Astrocyte (in vitro differentiated cells and primary cell): ENCODE measurements around the gene PRDM10. TPM values are rescaled to one million over a fixed set of nuclear protein-coding genes. Genes with fewer than 3 reads are reported as not detected.

ENCODE experiments used
- DNase-seq: peaks from one replicate; pipeline ENCODE4 v3.0.0-alpha.2; 2010; ENCODE audit warnings: low read depth
- FAIRE-seq: peaks from 2 replicates; lab custom pipeline; 2011; peaks lifted over from hg19 to GRCh38; lab: Jason Lieb, UNC
- H2AFZ ChIP-seq: 2 replicates; pipeline ENCODE4 v1.6.0; 2012; ENCODE audit warnings: low read depth, low read length, inconsistent platforms
- H3K27ac ChIP-seq: 2 replicates; pipeline ENCODE4 v1.5.1; 2011; ENCODE audit warnings: low read depth, low read length, inconsistent platforms
- H3K27me3 ChIP-seq: 2 replicates; pipeline ENCODE4 v1.6.0; 2011; ENCODE audit warnings: low read length, inconsistent platforms; ENCODE audit not compliant: insufficient read depth
- H3K36me3 ChIP-seq: 2 replicates; pipeline ENCODE4 v1.5.1; 2011; ENCODE audit warnings: low read length, inconsistent platforms; ENCODE audit not compliant: insufficient read depth
- H3K4me1 ChIP-seq: 2 replicates; pipeline ENCODE4 v1.5.1; 2011; ENCODE audit warnings: low read length, inconsistent platforms; ENCODE audit not compliant: insufficient read depth
- H3K4me2 ChIP-seq: 2 replicates; pipeline ENCODE4 v1.6.0; 2012; ENCODE audit warnings: low read length, inconsistent platforms
- H3K4me3 ChIP-seq: 2 replicates; pipeline ENCODE4 v1.5.1; 2011; ENCODE audit warnings: low read depth, mild to moderate bottlenecking, low read length, inconsistent platforms; ENCODE audit not compliant: insufficient read depth
- H3K79me2 ChIP-seq: 2 replicates; pipeline ENCODE4 v1.6.0; 2012; ENCODE audit warnings: mild to moderate bottlenecking, low read length, inconsistent platforms; ENCODE audit not compliant: insufficient read depth
- H3K9ac ChIP-seq: 2 replicates; pipeline ENCODE4 v1.6.0; 2012; ENCODE audit warnings: mild to moderate bottlenecking, low read length, inconsistent platforms
- H3K9me3 ChIP-seq: 2 replicates; pipeline ENCODE4 v1.5.1; 2012; ENCODE audit warnings: low read depth, mild to moderate bottlenecking, low read length, inconsistent platforms; ENCODE audit not compliant: insufficient read depth
- H4K20me1 ChIP-seq: 2 replicates; pipeline ENCODE4 v1.6.0; 2012; ENCODE audit warnings: low read length, inconsistent platforms; ENCODE audit not compliant: insufficient read depth
- H3K27ac Mint-ChIP-seq: one replicate; pipeline ENCODE4 v1.8.0; 2021; ENCODE audit warnings: mild to moderate bottlenecking, mixed read lengths; ENCODE audit not compliant: unreplicated experiment
- H3K27me3 Mint-ChIP-seq: one replicate; pipeline ENCODE4 v1.8.0; 2021; ENCODE audit warnings: low read depth, mixed read lengths; ENCODE audit not compliant: unreplicated experiment
- H3K36me3 Mint-ChIP-seq: one replicate; pipeline ENCODE4 v1.8.0; 2021; ENCODE audit warnings: low read depth, mixed read lengths; ENCODE audit not compliant: unreplicated experiment
- H3K4me1 Mint-ChIP-seq: one replicate; pipeline ENCODE4 v1.8.0; 2021; ENCODE audit warnings: low read depth, mixed read lengths; ENCODE audit not compliant: unreplicated experiment
- H3K4me3 Mint-ChIP-seq: one replicate; pipeline ENCODE4 v1.8.0; 2021; ENCODE audit warnings: mild to moderate bottlenecking, moderate library complexity, mixed read lengths; ENCODE audit not compliant: unreplicated experiment
- H3K9me3 Mint-ChIP-seq: one replicate; pipeline ENCODE4 v1.8.0; 2021; ENCODE audit warnings: mild to moderate bottlenecking, mixed read lengths; ENCODE audit not compliant: unreplicated experiment
- EZH2 ChIP-seq: IDR thresholded peaks from 2 replicates; pipeline ENCODE4 v1.6.1; 2012; ENCODE audit warnings: mild to moderate bottlenecking, low read length, inconsistent platforms; ENCODE audit not compliant: insufficient read depth
- total RNA-seq: library from RNA; stranded (reverse); gene quantifications from 2 replicates; pipeline ENCODE4 v1.2.1, GENCODE V29; 2021
- TF ChIP-seq, protein P1 (sequence below): IDR thresholded peaks from 2 replicates; pipeline ENCODE4 v1.5.1; 2011; ENCODE audit warnings: low read depth, mild to moderate bottlenecking, inconsistent platforms, low read length, moderate library complexity; ENCODE audit not compliant: insufficient read depth

The PRDM10 gene
- total RNA-seq, 1 donor from 2014 or later: 10.1 TPM

DNA sequence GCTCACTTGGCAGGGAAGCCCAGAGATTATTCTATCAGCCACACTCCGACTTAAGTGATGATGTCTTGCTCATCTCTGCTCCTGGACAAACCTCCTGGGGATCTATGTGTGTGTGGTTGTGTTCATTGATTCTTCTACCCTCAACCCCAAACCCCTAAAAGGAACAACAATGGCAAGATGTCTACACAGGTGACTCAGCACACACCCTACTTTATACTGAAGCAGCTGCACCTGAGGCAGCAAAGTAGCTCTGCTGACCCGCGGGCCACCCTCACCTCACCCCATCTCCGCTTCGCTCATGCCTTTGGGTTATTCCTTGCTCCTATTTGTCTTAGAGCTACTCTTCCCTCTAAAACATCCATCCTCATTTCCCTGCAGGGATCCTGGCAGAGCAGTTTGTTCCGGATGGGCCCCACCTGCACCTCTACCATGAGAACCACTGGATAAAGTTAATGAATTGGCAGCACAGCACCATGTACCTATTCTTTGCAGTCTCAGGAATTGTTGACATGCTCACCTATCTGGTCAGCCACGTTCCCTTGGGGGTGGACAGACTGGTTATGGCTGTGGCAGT lies 148.3 kb downstream of the PRDM10 start:
- Mint-ChIP-seq H3K4me1 (no peaks in the 10 kb centered on the region), H3K27ac (no peak overlapping the region)
- H3K9ac ChIP-seq: no peak overlapping the region

DNA sequence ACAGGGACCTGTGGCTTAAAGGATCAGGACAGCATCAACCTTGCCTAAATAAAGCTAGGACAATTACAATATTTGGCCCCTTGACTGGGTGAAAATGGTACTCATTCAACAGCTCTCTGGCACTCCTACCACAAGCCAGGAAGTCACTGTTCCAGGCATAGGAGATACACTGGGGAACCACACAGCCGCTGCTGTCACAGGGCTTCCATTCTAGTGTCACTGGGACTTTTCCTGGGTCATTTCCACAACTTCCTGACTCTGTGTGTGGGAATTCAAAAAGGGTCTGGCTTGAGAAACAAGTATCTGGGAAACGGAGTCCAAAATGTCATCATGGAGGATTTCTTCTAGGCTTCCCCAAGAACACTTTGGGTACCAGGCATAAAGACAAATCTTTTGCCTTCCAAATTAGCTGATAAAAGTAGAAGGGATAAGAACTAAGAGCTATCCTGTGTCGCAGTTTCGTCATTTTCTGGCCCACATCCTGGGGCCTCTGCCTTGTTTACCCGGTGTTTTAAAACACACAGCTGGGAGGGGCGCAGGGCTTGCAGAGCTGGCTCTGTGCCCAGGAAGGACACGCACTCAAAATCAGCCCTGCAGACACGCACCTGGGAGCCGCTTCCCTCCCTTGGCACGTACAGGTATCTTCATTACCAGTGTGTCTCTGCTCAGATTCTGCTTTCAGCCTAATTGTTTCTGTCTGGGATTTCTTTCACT lies 149.0 kb downstream of the PRDM10 start:
- Mint-ChIP-seq H3K4me3 (no peak overlapping the region), H3K27me3 (no peaks in the 10 kb centered on the region), H3K27ac (no peak overlapping the region), H3K9me3 (peaks cover 3% of the 10 kb centered on the region), H3K36me3 (peaks cover 3% of the 10 kb centered on the region), H3K4me1 (no peaks in the 10 kb centered on the region)
- no peak for DNase-seq
- no peak for TF ChIP-seq EZH2
- TF ChIP-seq, protein P1, sequence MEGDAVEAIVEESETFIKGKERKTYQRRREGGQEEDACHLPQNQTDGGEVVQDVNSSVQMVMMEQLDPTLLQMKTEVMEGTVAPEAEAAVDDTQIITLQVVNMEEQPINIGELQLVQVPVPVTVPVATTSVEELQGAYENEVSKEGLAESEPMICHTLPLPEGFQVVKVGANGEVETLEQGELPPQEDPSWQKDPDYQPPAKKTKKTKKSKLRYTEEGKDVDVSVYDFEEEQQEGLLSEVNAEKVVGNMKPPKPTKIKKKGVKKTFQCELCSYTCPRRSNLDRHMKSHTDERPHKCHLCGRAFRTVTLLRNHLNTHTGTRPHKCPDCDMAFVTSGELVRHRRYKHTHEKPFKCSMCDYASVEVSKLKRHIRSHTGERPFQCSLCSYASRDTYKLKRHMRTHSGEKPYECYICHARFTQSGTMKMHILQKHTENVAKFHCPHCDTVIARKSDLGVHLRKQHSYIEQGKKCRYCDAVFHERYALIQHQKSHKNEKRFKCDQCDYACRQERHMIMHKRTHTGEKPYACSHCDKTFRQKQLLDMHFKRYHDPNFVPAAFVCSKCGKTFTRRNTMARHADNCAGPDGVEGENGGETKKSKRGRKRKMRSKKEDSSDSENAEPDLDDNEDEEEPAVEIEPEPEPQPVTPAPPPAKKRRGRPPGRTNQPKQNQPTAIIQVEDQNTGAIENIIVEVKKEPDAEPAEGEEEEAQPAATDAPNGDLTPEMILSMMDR: no peak
- no peak for FAIRE-seq
- H2AFZ ChIP-seq: no peak overlapping the region
- H3K9ac ChIP-seq: no peak overlapping the region
- H3K9me3 ChIP-seq: no peaks in the 10 kb centered on the region
- H3K4me1 ChIP-seq: no peaks in the 10 kb centered on the region
- no peak overlapping the region for H3K4me2 ChIP-seq
- no peak overlapping the region for H3K27ac ChIP-seq
- H3K4me3 ChIP-seq: no peak overlapping the region
- H3K36me3 ChIP-seq: no peaks in the 10 kb centered on the region
- no peaks in the 10 kb centered on the region for H4K20me1 ChIP-seq
- peaks cover 32% of the 10 kb centered on the region for H3K27me3 ChIP-seq
- no peaks in the 10 kb centered on the region for H3K79me2 ChIP-seq

More for the DNA sequence above, 148.3 kb downstream of the PRDM10 start:
- no peaks in the 10 kb centered on the region for H3K4me1 ChIP-seq
- H3K9me3 Mint-ChIP-seq: peaks cover 3% of the 10 kb centered on the region
- DNase-seq (no peak), FAIRE-seq (no peak)
- H3K27me3 Mint-ChIP-seq: no peaks in the 10 kb centered on the region
- TF ChIP-seq EZH2: no peak
- TF ChIP-seq, protein P1: no peak
- peaks cover 27% of the 10 kb centered on the region for H3K27me3 ChIP-seq
- no peak overlapping the region for H3K4me2 ChIP-seq
- peaks cover 3% of the 10 kb centered on the region for H3K36me3 Mint-ChIP-seq
- no peaks in the 10 kb centered on the region for H3K36me3 ChIP-seq
- no peak overlapping the region for H3K27ac ChIP-seq
- no peak overlapping the region for H2AFZ ChIP-seq
- H3K4me3 Mint-ChIP-seq: no peak overlapping the region
- H4K20me1 ChIP-seq: no peaks in the 10 kb centered on the region
- no peaks in the 10 kb centered on the region for H3K79me2 ChIP-seq
- H3K9me3 ChIP-seq: no peaks in the 10 kb centered on the region
- H3K4me3 ChIP-seq: no peak overlapping the region
